Diencephalon (tissue), 1 donor: Measurements from ENCODE around the gene SELENOO. TPM values are rescaled to one million over a fixed set of nuclear protein-coding genes. Genes with fewer than 3 reads are reported as not detected.

Experiments used
- total RNA-seq: library from RNA; depleted of rRNA; stranded (reverse); fragments of >200 nt; gene quantifications from one replicate; pipeline ENCODE4 v1.2.3, GENCODE V29; 2014

The SELENOO gene
- 7.4 TPM for total RNA-seq

GRCh38 chr22:50200461-50201190, at the start of gene SELENOO:
Gene SELENOO, plus strand, starts transcription at chr22:50201011. Its CDS starts 26 bp downstream, at chr22:50201037.

GRCh38 chr22:50170453-50171318, 30.1 kb upstream of the SELENOO start, which contains the start of gene PANX2:
Gene PANX2, plus strand, starts transcription at chr22:50170731. Its CDS starts 0 bp downstream, at chr22:50170731.

GRCh38 chr22:50185375-50186087, 15.3 kb upstream of the SELENOO start, which contains the start of gene TRABD:
Gene TRABD, plus strand, starts transcription at chr22:50185913. Its CDS starts 7,148 bp downstream, at chr22:50193061.

GRCh38 chr22:50244420-50245213, 43.8 kb downstream of the SELENOO start, which contains the start of gene TUBGCP6:
Gene TUBGCP6, minus strand, starts transcription at chr22:50245023. Its CDS starts 564 bp downstream, at chr22:50244459.

GRCh38 chr22:50250555-50251476, 50.0 kb downstream of the SELENOO start, which contains the start of gene HDAC10:
Gene HDAC10, minus strand, starts transcription at chr22:50251265. Its CDS starts 233 bp downstream, at chr22:50251032.

GRCh38 chr22:50261615-50262459, 61.0 kb downstream of the SELENOO start, which contains the start of gene MAPK12:
Gene MAPK12, minus strand, starts transcription at chr22:50261683. Its CDS starts 174 bp downstream, at chr22:50261509.

Other genes starting within 250 kb of the SELENOO start
- gene PIM3, start 240.2 kb upstream of the SELENOO start, total RNA-seq, result 15.2 TPM
- gene IL17REL, start 188.2 kb upstream of the SELENOO start, total RNA-seq, result 0.69 TPM
- gene TTLL8, start 142.7 kb upstream of the SELENOO start, total RNA-seq, result not detected
- gene MLC1, start 115.6 kb upstream of the SELENOO start, total RNA-seq, result 74.5 TPM
- 1.8 TPM for gene MOV10L1, start 111.0 kb upstream of the SELENOO start, total RNA-seq
- gene PANX2, start 30.3 kb upstream of the SELENOO start, total RNA-seq, result 4.8 TPM
- gene TRABD, start 15.1 kb upstream of the SELENOO start, total RNA-seq, result 5.5 TPM
- gene TUBGCP6, start 44.0 kb downstream of the SELENOO start, total RNA-seq, result 34.4 TPM
- 19.6 TPM for gene HDAC10, start 50.3 kb downstream of the SELENOO start, total RNA-seq
- 11.8 TPM for gene MAPK12, start 60.7 kb downstream of the SELENOO start, total RNA-seq
- gene MAPK11, start 69.4 kb downstream of the SELENOO start, total RNA-seq, result 13.4 TPM
- 52.4 TPM for gene PLXNB2, start 106.6 kb downstream of the SELENOO start, total RNA-seq
- gene DENND6B, start 126.0 kb downstream of the SELENOO start, total RNA-seq, result 24.2 TPM
- gene PPP6R2, start 142.3 kb downstream of the SELENOO start, total RNA-seq, result 62.1 TPM